Endodermal cell (in vitro differentiated cells): Measurements from ENCODE around the gene FBLN2. TPM values are rescaled to one million over a fixed set of nuclear protein-coding genes. Genes with fewer than 3 reads are reported as not detected.
A peak's percentile ranks its signal among the peaks of the same experiment; 100 is the strongest.

Experiments used
- DNase-seq: peaks from one replicate; pipeline ENCODE4 v3.0.0-alpha.2; 2017
- H3K27ac ChIP-seq: 2 replicates; pipeline ENCODE4 v1.5.1; 2013; ENCODE audit warnings: mild to moderate bottlenecking, low read depth, low read length, moderate library complexity
- H3K27me3 ChIP-seq: 2 replicates; pipeline ENCODE4 v1.6.1; 2013; ENCODE audit warnings: mild to moderate bottlenecking, low read length, moderate library complexity; ENCODE audit not compliant: insufficient read depth, control insufficient read depth, poor library complexity, severe bottlenecking
- H3K36me3 ChIP-seq: 2 replicates; pipeline ENCODE4 v1.7.0; 2013; ENCODE audit warnings: mild to moderate bottlenecking, low read length, moderate library complexity; ENCODE audit not compliant: control insufficient read depth, insufficient read depth
- H3K4me1 ChIP-seq: one replicate; pipeline ENCODE4 v1.7.0; 2013; ENCODE audit warnings: low read length; ENCODE audit not compliant: control insufficient read depth, insufficient read depth
- H3K4me3 ChIP-seq: 2 replicates; pipeline ENCODE4 v1.5.1; 2013; ENCODE audit warnings: mild to moderate bottlenecking, low read length, moderate library complexity
- H3K9ac ChIP-seq: 2 replicates; pipeline ENCODE4 v1.6.1; 2013; ENCODE audit warnings: mild to moderate bottlenecking, low read length, moderate library complexity; ENCODE audit not compliant: poor library complexity, severe bottlenecking; ENCODE audit errors: extremely low read depth
- H3K9me3 ChIP-seq: 2 replicates; pipeline ENCODE4 v1.6.1; 2013; ENCODE audit warnings: mild to moderate bottlenecking, low read length, moderate library complexity; ENCODE audit not compliant: control insufficient read depth
- H3K27ac Mint-ChIP-seq: 2 replicates; pipeline ENCODE4 v1.8.0; 2020; ENCODE audit warnings: mixed read lengths
- H3K27me3 Mint-ChIP-seq: 2 replicates; pipeline ENCODE4 v1.8.0; 2021; ENCODE audit warnings: mild to moderate bottlenecking, mixed read lengths; ENCODE audit not compliant: insufficient read depth
- H3K36me3 Mint-ChIP-seq: 2 replicates; pipeline ENCODE4 v1.8.0; 2020; ENCODE audit warnings: low read depth, mixed read lengths
- H3K4me1 Mint-ChIP-seq: 2 replicates; pipeline ENCODE4 v1.8.0; 2020; ENCODE audit warnings: mixed read lengths
- H3K4me3 Mint-ChIP-seq: 2 replicates; pipeline ENCODE4 v1.8.0; 2020; ENCODE audit warnings: mild to moderate bottlenecking, moderate library complexity, mixed read lengths
- H3K9me3 Mint-ChIP-seq: 2 replicates; pipeline ENCODE4 v1.8.0; 2020; ENCODE audit warnings: mild to moderate bottlenecking, mixed read lengths
- WGBS, 2 experiments: methylation state at CpG; one replicate each; pipeline versions ENCODE4 v1.1.5 to v1.1.7; 2013; ENCODE audit warnings: missing lambda C conversion rate in 2 of 2, mixed read lengths in 1 of 2; ENCODE audit not compliant: insufficient coverage in 1 of 2, insufficient read length in 1 of 2; 5-methylcytosine and 5-hydroxymethylcytosine counted together
- total RNA-seq, 2 donors: library from RNA; stranded (reverse); fragmentation: NEBNext Ultra II Directional in 1 of 2; extraction: Animal tissue kit (Norgen Biotek cat#: 25700) in 1 of 2; gene quantifications; 2 replicates in 1 of 2; 3 replicates in 1 of 2; pipeline ENCODE4 v1.2.1, GENCODE V29; 2021
- TF ChIP-seq, protein P1 (sequence below): fragments of 200-600 bp; sonication (generic); conservative IDR thresholded peaks from 2 replicates; pipeline ENCODE4 v1.5.0; 2021; ENCODE audit warnings: antibody characterized with exemption, mild to moderate bottlenecking

FBLN2 gene
- total RNA-seq, 2 donors from 2014 or later = 86.1 to 136 TPM

DNA sequence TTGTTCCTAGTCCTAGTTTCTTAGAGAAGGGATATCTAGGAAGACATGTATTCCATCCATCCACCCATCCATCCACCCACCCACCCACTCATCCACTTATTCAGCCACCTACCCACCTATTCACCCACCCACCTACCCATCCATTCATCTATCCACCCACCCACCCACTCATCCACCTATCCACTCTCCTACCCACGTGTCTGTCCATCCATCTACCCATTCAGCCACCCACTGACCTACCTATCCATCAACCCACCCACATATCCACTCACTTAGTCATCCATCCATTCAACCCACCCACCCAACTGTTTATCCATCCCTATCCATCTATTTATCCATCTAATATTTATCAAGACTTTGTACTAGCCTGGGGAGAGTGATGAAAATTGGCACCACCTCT lies 120.5 kb downstream of the FBLN2 start:
- H3K27me3 Mint-ChIP-seq = peaks cover 3% of the 10 kb centered on the region
- no peaks in the 10 kb centered on the region for H3K9me3 ChIP-seq
- no peak overlapping the region for H3K27ac ChIP-seq
- no peak for DNase-seq
- H3K4me3 Mint-ChIP-seq = no peak overlapping the region
- no peak overlapping the region for H3K27ac Mint-ChIP-seq
- no peak overlapping the region for H3K9ac ChIP-seq
- no peaks in the 10 kb centered on the region for H3K36me3 ChIP-seq
- 67 to 87% methylated on average over 1 of the region's 1 CpG for WGBS, 2 experiments
- TF ChIP-seq, protein P1, sequence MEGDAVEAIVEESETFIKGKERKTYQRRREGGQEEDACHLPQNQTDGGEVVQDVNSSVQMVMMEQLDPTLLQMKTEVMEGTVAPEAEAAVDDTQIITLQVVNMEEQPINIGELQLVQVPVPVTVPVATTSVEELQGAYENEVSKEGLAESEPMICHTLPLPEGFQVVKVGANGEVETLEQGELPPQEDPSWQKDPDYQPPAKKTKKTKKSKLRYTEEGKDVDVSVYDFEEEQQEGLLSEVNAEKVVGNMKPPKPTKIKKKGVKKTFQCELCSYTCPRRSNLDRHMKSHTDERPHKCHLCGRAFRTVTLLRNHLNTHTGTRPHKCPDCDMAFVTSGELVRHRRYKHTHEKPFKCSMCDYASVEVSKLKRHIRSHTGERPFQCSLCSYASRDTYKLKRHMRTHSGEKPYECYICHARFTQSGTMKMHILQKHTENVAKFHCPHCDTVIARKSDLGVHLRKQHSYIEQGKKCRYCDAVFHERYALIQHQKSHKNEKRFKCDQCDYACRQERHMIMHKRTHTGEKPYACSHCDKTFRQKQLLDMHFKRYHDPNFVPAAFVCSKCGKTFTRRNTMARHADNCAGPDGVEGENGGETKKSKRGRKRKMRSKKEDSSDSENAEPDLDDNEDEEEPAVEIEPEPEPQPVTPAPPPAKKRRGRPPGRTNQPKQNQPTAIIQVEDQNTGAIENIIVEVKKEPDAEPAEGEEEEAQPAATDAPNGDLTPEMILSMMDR = no peak
- H3K4me1 Mint-ChIP-seq = no peaks in the 10 kb centered on the region
- no peaks in the 10 kb centered on the region for H3K27me3 ChIP-seq
- no peaks in the 10 kb centered on the region for H3K36me3 Mint-ChIP-seq
- no peaks in the 10 kb centered on the region for H3K4me1 ChIP-seq
- H3K9me3 Mint-ChIP-seq = no peaks in the 10 kb centered on the region
- H3K4me3 ChIP-seq = no peak overlapping the region

DNA sequence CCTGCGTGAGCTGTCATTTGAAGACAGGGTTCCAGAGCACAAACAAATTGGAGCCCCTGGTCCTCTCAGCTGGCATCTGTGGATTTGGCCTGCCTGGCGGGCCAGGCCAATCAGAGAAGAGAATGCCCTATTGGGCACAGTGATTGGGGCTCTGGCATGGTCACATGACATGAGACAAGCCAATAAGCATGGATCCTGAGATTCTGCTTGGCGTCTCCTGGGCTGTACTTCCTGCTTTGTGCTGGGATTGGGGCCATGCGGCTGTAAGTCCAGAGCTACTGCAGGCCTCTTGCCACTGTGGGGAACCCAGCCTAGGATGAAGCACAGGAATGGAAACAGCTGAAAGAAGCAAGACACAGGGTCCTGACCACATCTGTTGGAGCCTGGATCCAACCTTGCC lies 121.4 kb downstream of the FBLN2 start:
- no peak overlapping the region for H3K27ac Mint-ChIP-seq
- H3K4me3 Mint-ChIP-seq = no peak overlapping the region
- no peak for DNase-seq
- no peaks in the 10 kb centered on the region for H3K9me3 ChIP-seq
- no peak overlapping the region for H3K4me3 ChIP-seq
- H3K4me1 Mint-ChIP-seq = no peaks in the 10 kb centered on the region
- TF ChIP-seq, protein P1 = no peak
- 86 to 90% methylated on average over 4 of the region's 4 CpGs for WGBS, 2 experiments
- H3K9me3 Mint-ChIP-seq = no peaks in the 10 kb centered on the region
- H3K36me3 ChIP-seq = no peaks in the 10 kb centered on the region
- no peaks in the 10 kb centered on the region for H3K27me3 ChIP-seq
- no peaks in the 10 kb centered on the region for H3K36me3 Mint-ChIP-seq
- H3K4me1 ChIP-seq = no peaks in the 10 kb centered on the region
- peaks cover 3% of the 10 kb centered on the region for H3K27me3 Mint-ChIP-seq
- no peak overlapping the region for H3K9ac ChIP-seq
- no peak overlapping the region for H3K27ac ChIP-seq

DNA sequence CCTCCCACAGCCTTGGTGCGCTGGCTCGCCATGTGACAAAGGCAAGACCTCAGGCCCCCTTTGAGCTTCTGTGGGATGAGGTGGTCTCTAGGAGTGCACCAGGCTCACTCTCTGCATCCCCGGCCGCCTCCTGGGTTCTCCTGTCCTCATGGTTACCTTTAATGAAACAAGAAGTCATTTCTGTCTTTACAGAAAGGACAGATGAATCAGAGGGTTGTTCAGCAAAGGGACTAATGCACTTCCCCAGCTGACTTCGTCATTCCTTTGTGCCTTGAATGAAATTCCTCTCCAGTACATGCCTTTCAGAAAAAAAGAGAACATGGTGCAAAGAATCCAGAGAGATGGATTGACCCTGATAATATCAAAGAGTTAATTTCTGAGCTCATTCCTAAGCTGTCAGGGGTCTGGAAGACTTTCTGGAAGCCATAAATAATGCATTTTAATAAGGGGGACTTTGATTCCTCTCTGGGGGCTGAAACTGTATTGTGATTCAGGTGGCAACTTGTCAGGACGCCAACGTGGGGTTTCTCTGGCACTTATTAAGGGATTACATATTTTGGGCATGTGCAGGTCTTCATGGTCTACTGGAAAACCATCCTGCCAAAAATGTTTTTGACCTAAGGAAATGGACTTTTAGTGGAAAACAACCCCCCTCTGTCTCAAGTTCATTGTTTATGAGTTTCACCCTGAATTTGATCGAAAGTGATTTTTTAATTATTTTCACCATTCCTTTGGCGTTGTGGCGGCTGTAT lies 122.7 kb downstream of the FBLN2 start:
- WGBS, 2 experiments = 85 to 90% methylated on average over 6 to 10 of the region's 10 CpGs
- Histone ChIP-seq H3K27me3 (no peaks in the 10 kb centered on the region), H3K36me3 (no peaks in the 10 kb centered on the region), H3K9me3 (no peaks in the 10 kb centered on the region), H3K9ac (no peak overlapping the region), H3K4me3 (no peak overlapping the region), H3K4me1 (no peaks in the 10 kb centered on the region), H3K27ac (peak overlapping the region; percentile 13)
- no peaks in the 10 kb centered on the region for H3K36me3 Mint-ChIP-seq
- no peaks in the 10 kb centered on the region for H3K4me1 Mint-ChIP-seq
- H3K27ac Mint-ChIP-seq = no peak overlapping the region
- no peak overlapping the region for H3K4me3 Mint-ChIP-seq
- DNase-seq = no peak
- TF ChIP-seq, protein P1 = no peak
- H3K27me3 Mint-ChIP-seq = peaks cover 5% of the 10 kb centered on the region
- H3K9me3 Mint-ChIP-seq = no peaks in the 10 kb centered on the region
